MM.1S (cell line): ENCODE data around the gene NUDT1.

Experiments used
- DNase-seq: peaks from one replicate; pipeline ENCODE4 v3.0.0-alpha.2; 2015
- H2AFZ ChIP-seq: fragments of 300-600 bp; sonication (generic); 2 replicates; pipeline ENCODE4 v1.6.0; 2016; ENCODE audit warnings: antibody characterized with exemption, low read length
- H3F3A ChIP-seq: fragments of 300-600 bp; sonication (generic); 2 replicates; pipeline ENCODE4 v1.6.1; 2016; ENCODE audit warnings: mild to moderate bottlenecking, antibody characterized with exemption, low read length, moderate library complexity, mixed read lengths; ENCODE audit not compliant: insufficient read depth
- H3K27ac ChIP-seq: fragments of 300-600 bp; sonication (generic); 2 replicates; pipeline ENCODE4 v1.5.1; 2016; ENCODE audit warnings: mild to moderate bottlenecking, low read length
- H3K27me3 ChIP-seq: fragments of 300-600 bp; sonication (generic); replicated peaks from 2 replicates; pipeline ENCODE4 v1.6.0; 2016; ENCODE audit warnings: low read length; ENCODE audit not compliant: insufficient read depth
- H3K36me3 ChIP-seq: fragments of 300-600 bp; sonication (generic); replicated peaks from 2 replicates; pipeline ENCODE4 v1.6.1; 2016; ENCODE audit warnings: mild to moderate bottlenecking, low read length, mixed read lengths; ENCODE audit not compliant: insufficient read depth
- H3K4me1 ChIP-seq: fragments of 300-600 bp; sonication (generic); 2 replicates; pipeline ENCODE4 v1.6.1; 2016; ENCODE audit warnings: low read length, mixed read lengths
- H3K4me2 ChIP-seq: fragments of 300-600 bp; sonication (generic); 2 replicates; pipeline ENCODE4 v1.6.0; 2016; ENCODE audit warnings: low read depth, low read length
- H3K4me3 ChIP-seq: fragments of 300-600 bp; sonication (generic); 2 replicates; pipeline ENCODE4 v1.5.1; 2016; ENCODE audit warnings: low read length, mixed read lengths
- H3K79me2 ChIP-seq: fragments of 300-600 bp; sonication (generic); 2 replicates; pipeline ENCODE4 v1.6.1; 2016; ENCODE audit warnings: mixed run types, low read length, mixed read lengths
- H3K9ac ChIP-seq: fragments of 300-600 bp; sonication (generic); 2 replicates; pipeline ENCODE4 v1.6.1; 2016; ENCODE audit warnings: low read length, mixed read lengths
- H3K9me2 ChIP-seq: fragments of 300-600 bp; sonication (generic); replicated peaks from 2 replicates; pipeline ENCODE4 v1.6.1; 2016; ENCODE audit warnings: mild to moderate bottlenecking, low read length, mixed read lengths; ENCODE audit not compliant: insufficient read depth
- H3K9me3 ChIP-seq: fragments of 300-600 bp; sonication (generic); replicated peaks from 2 replicates; pipeline ENCODE4 v1.6.1; 2016; ENCODE audit warnings: mild to moderate bottlenecking, low read length, mixed read lengths; ENCODE audit not compliant: insufficient read depth
- H4K20me1 ChIP-seq: fragments of 300-600 bp; sonication (generic); 2 replicates; pipeline ENCODE4 v1.6.1; 2016; ENCODE audit warnings: mild to moderate bottlenecking, low read length, moderate library complexity, mixed read lengths; ENCODE audit not compliant: insufficient read depth
- CTCF ChIP-seq: fragments of 300-600 bp; sonication (generic); IDR thresholded peaks from 2 replicates; pipeline ENCODE4 v1.5.1; 2016; ENCODE audit warnings: antibody characterized with exemption, low read length, mixed read lengths
- EZH2 ChIP-seq: fragments of 300-600 bp; sonication (generic); optimal IDR thresholded peaks from 2 replicates; pipeline ENCODE3; 2017; ENCODE audit warnings: low read depth, mild to moderate bottlenecking, antibody characterized with exemption, low read length, mixed read lengths
- EZH2phosphoT487 ChIP-seq: fragments of 300-600 bp; sonication (generic); IDR thresholded peaks from 2 replicates; pipeline ENCODE4 v1.6.1; 2018; ENCODE audit warnings: antibody characterized with exemption, low read length

NUDT1 gene

GRCh38 chr7:2232766-2233520 is 9.1 kb upstream of the NUDT1 start, which contains the start of gene MAD1L1:
Gene MAD1L1 (minus strand): TSS chr7:2232945. CDS start chr7:2230133, 2,812 bp downstream.
- Histone ChIP-seq H3K36me3 (no peaks in the 10 kb centered on the region; the same call in none of the 2 replicates), H3K4me1 (0 out of 2 replicates have a peak, but pooled peaks cover 4% of the 10 kb centered on the region), H3K9me3 (no peaks in the 10 kb centered on the region), H3K79me2 (peaks cover 38% of the 10 kb centered on the region), H2AFZ (peak within 1 kb of the TSS; percentile 92), H3K9ac (peak within 1 kb of the TSS; percentile 90), H3K4me3 (peak within 1 kb of the TSS; percentile 80), H3K27ac (no peak within 1 kb of the TSS), H3K27me3 (no peaks in the 10 kb centered on the region), H3K9me2 (no peaks in the 10 kb centered on the region), H3F3A (peaks cover 15% of the 10 kb centered on the region), H4K20me1 (no peaks in the 10 kb centered on the region), H3K4me2 (peak within 1 kb of the TSS; percentile 75)
- DNase-seq = peak; percentile 90
- TF ChIP-seq EZH2phosphoT487 (no peak), EZH2 (no peak), CTCF (no peak)

- Histone ChIP-seq H3K27me3 (no peaks in the 10 kb centered on the region), H3K4me1 (0 out of 2 replicates have a peak, but pooled peaks cover 4% of the 10 kb centered on the region), H3K4me3 (no peak overlapping the region), H3K9me3 (no peaks in the 10 kb centered on the region), H3K79me2 (peaks cover 38% of the 10 kb centered on the region), H3K4me2 (no peak overlapping the region), H3K36me3 (peaks cover under 1% of the 10 kb centered on the region), H3K9ac (no peak overlapping the region), H3K27ac (no peak overlapping the region), H3F3A (peaks cover 15% of the 10 kb centered on the region), H4K20me1 (no peaks in the 10 kb centered on the region), H2AFZ (no peak overlapping the region), H3K9me2 (no peaks in the 10 kb centered on the region)
- TF ChIP-seq EZH2phosphoT487 (no peak), EZH2 (no peak), CTCF (no peak)
- DNase-seq = no peak
Observed at GRCh38 chr7:2233926-2234325, 8.1 kb upstream of the NUDT1 start.

- Histone ChIP-seq H3K4me3 (no peak overlapping the region), H3K9me3 (no peaks in the 10 kb centered on the region), H3F3A (peaks cover 15% of the 10 kb centered on the region), H3K9me2 (no peaks in the 10 kb centered on the region), H3K9ac (no peak overlapping the region), H3K79me2 (peaks cover 36% of the 10 kb centered on the region), H3K27ac (no peak overlapping the region), H3K27me3 (no peaks in the 10 kb centered on the region), H3K4me1 (0 out of 2 replicates have a peak, but pooled peaks cover 4% of the 10 kb centered on the region), H3K36me3 (peaks cover 7% of the 10 kb centered on the region), H2AFZ (no peak overlapping the region), H3K4me2 (no peak overlapping the region), H4K20me1 (no peaks in the 10 kb centered on the region)
- DNase-seq = no peak
- no peak for TF ChIP-seq CTCF
- no peak for TF ChIP-seq EZH2phosphoT487
- TF ChIP-seq EZH2 = no peak
Observed at GRCh38 chr7:2237109-2237602, 4.9 kb upstream of the NUDT1 start.
